HEK293 (cell line): ENCODE measurements around the gene SEMA4D.

Experiments used
- CTCF ChIA-PET: fragments of 350-600 bp; formaldehyde crosslinking; extraction: SDS; loops from one replicate; lab custom pipeline; 2021; ENCODE audit warnings: antibody characterized with exemption; lab: Yijun Ruan, JAX
- POLR2A ChIA-PET: fragments of 300-600 bp; formaldehyde crosslinking; extraction: SDS; loops from one replicate; lab custom pipeline; 2020; ENCODE audit warnings: antibody characterized with exemption, inconsistent platforms; lab: Yijun Ruan, JAX
- H3K27ac ChIP-seq: fragments of 200-500 bp; sonication (Bioruptor generic); 2 replicates; pipeline ENCODE4 v1.5.1; 2014; ENCODE audit warnings: low read depth, low read length, control low read depth, inconsistent platforms; ENCODE audit errors: extremely low read depth
- H3K36me3 ChIP-seq, 2 experiments: fragments of 200-500 bp in 1 of 2; sonication (Bioruptor generic) in 1 of 2; 1 replicate in 1 of 2; 2 replicates in 1 of 2; pipeline ENCODE4 v1.5.1; 2014 to 2017; ENCODE audit warnings: inconsistent platforms in 2 of 2, low read length in 2 of 2; ENCODE audit not compliant: control insufficient read depth in 2 of 2, insufficient read depth in 1 of 2
- H3K4me1 ChIP-seq: fragments of 200-500 bp; sonication (Bioruptor generic); 2 replicates; pipeline ENCODE4 v1.5.1; 2014; ENCODE audit warnings: mild to moderate bottlenecking, low read length, inconsistent platforms; ENCODE audit not compliant: control insufficient read depth, insufficient read depth
- H3K4me3 ChIP-seq: 2 replicates; pipeline ENCODE4 v1.5.1; 2011; ENCODE audit warnings: low read depth, mild to moderate bottlenecking, control low read depth, low read length, moderate library complexity
- H3K9me3 ChIP-seq: fragments of 200-500 bp; sonication (Bioruptor generic); 2 replicates; pipeline ENCODE4 v1.5.1; 2014; ENCODE audit warnings: low read depth, low read length, inconsistent platforms; ENCODE audit not compliant: control insufficient read depth, insufficient read depth
- GLIS1 ChIP-seq: fragments of 450-650 bp; formaldehyde crosslinking; IDR thresholded peaks from 2 replicates; pipeline ENCODE4 v1.5.1; 2016; ENCODE audit warnings: missing biosample characterization, missing genetic modification characterization
- KLF7 ChIP-seq: fragments of 450-650 bp; formaldehyde crosslinking; IDR thresholded peaks from 2 replicates; pipeline ENCODE4 v1.5.1; 2016; ENCODE audit warnings: missing biosample characterization, missing genetic modification characterization, borderline replicate concordance
- OSR2 ChIP-seq: fragments of 450-650 bp; formaldehyde crosslinking; IDR thresholded peaks from 2 replicates; pipeline ENCODE4 v1.5.1; 2016; ENCODE audit warnings: missing biosample characterization, missing genetic modification characterization
- SP3 ChIP-seq: fragments of 450-650 bp; formaldehyde crosslinking; IDR thresholded peaks from 2 replicates; pipeline ENCODE4 v1.5.1; 2016; ENCODE audit warnings: missing biosample characterization, missing genetic modification characterization
- WT1 ChIP-seq: fragments of 450-650 bp; formaldehyde crosslinking; IDR thresholded peaks from 2 replicates; pipeline ENCODE4 v1.5.1; 2016; ENCODE audit warnings: missing biosample characterization, missing genetic modification characterization
- ZEB2 ChIP-seq: fragments of 450-650 bp; formaldehyde crosslinking; IDR thresholded peaks from 2 replicates; pipeline ENCODE4 v1.5.1; 2016; ENCODE audit warnings: missing biosample characterization, missing genetic modification characterization
- ZFP69B ChIP-seq: fragments of 450-650 bp; formaldehyde crosslinking; IDR thresholded peaks from 2 replicates; pipeline ENCODE4 v1.5.1; 2016; ENCODE audit warnings: missing biosample characterization, missing genetic modification characterization
- ZNF138 ChIP-seq: fragments of 450-650 bp; formaldehyde crosslinking; IDR thresholded peaks from 2 replicates; pipeline ENCODE4 v1.5.1; 2016; ENCODE audit warnings: missing biosample characterization, missing genetic modification characterization, borderline replicate concordance
- ZNF19 ChIP-seq: fragments of 450-650 bp; formaldehyde crosslinking; IDR thresholded peaks from 2 replicates; pipeline ENCODE4; 2016; ENCODE audit warnings: missing biosample characterization, missing genetic modification characterization, low read depth
- ZNF350 ChIP-seq: fragments of 450-650 bp; formaldehyde crosslinking; IDR thresholded peaks from 2 replicates; pipeline ENCODE4 v1.5.0; 2017; ENCODE audit warnings: missing biosample characterization, mild to moderate bottlenecking, missing genetic modification characterization
- ZNF558 ChIP-seq: fragments of 450-650 bp; formaldehyde crosslinking; IDR thresholded peaks from 2 replicates; pipeline ENCODE4 v1.5.1; 2016; ENCODE audit warnings: missing biosample characterization, missing genetic modification characterization
- ZNF596 ChIP-seq: fragments of 450-650 bp; IDR thresholded peaks from 2 replicates; pipeline ENCODE4 v1.5.0; 2018; ENCODE audit warnings: missing biosample characterization, mild to moderate bottlenecking, missing genetic modification characterization, moderate library complexity
- ZNF629 ChIP-seq: fragments of 450-650 bp; formaldehyde crosslinking; IDR thresholded peaks from 2 replicates; pipeline ENCODE4 v1.5.1; 2017; ENCODE audit warnings: missing biosample characterization, missing genetic modification characterization
- ZNF658 ChIP-seq: fragments of 450-650 bp; formaldehyde crosslinking; IDR thresholded peaks from 2 replicates; pipeline ENCODE4; 2016; ENCODE audit warnings: missing biosample characterization, missing genetic modification characterization
- ZNF664 ChIP-seq: fragments of 450-650 bp; formaldehyde crosslinking; IDR thresholded peaks from 2 replicates; pipeline ENCODE4 v1.5.1; 2016; ENCODE audit warnings: missing biosample characterization, missing genetic modification characterization
- ZNF707 ChIP-seq: fragments of 450-650 bp; formaldehyde crosslinking; IDR thresholded peaks from 2 replicates; pipeline ENCODE4 v1.5.1; 2016; ENCODE audit warnings: missing biosample characterization, missing genetic modification characterization
- ZNF785 ChIP-seq: fragments of 450-650 bp; formaldehyde crosslinking; IDR thresholded peaks from 2 replicates; pipeline ENCODE4 v1.5.1; 2016; ENCODE audit warnings: missing biosample characterization, missing genetic modification characterization
- TF ChIP-seq, protein P1 (sequence below): fragments of 450-650 bp; formaldehyde crosslinking; IDR thresholded peaks from 2 replicates; pipeline ENCODE4 v1.5.1; 2016; ENCODE audit warnings: missing biosample characterization, missing genetic modification characterization, borderline replicate concordance
- TF ChIP-seq, protein P2 (sequence below): fragments of 450-650 bp; formaldehyde crosslinking; IDR thresholded peaks from 2 replicates; pipeline ENCODE4 v1.5.1; 2016; ENCODE audit warnings: missing biosample characterization, missing genetic modification characterization
- TF ChIP-seq, protein P3 (sequence below): fragments of 450-650 bp; formaldehyde crosslinking; IDR thresholded peaks from 2 replicates; pipeline ENCODE4 v1.5.1; 2016; ENCODE audit warnings: missing biosample characterization, missing genetic modification characterization
- TF ChIP-seq, protein P4 (sequence below): fragments of 450-650 bp; IDR thresholded peaks from 2 replicates; pipeline ENCODE4 v1.5.1; 2018; ENCODE audit warnings: missing biosample characterization, missing genetic modification characterization
- TF ChIP-seq, protein P5 (sequence below): fragments of 450-650 bp; formaldehyde crosslinking; IDR thresholded peaks from 2 replicates; pipeline ENCODE4 v1.5.1; 2016; ENCODE audit warnings: missing biosample characterization, missing genetic modification characterization
- TF ChIP-seq, protein P6 (sequence below): fragments of 450-650 bp; formaldehyde crosslinking; IDR thresholded peaks from 2 replicates; pipeline ENCODE4 v1.5.1; 2017; ENCODE audit warnings: missing biosample characterization, missing genetic modification characterization

Gene SEMA4D

DNA sequence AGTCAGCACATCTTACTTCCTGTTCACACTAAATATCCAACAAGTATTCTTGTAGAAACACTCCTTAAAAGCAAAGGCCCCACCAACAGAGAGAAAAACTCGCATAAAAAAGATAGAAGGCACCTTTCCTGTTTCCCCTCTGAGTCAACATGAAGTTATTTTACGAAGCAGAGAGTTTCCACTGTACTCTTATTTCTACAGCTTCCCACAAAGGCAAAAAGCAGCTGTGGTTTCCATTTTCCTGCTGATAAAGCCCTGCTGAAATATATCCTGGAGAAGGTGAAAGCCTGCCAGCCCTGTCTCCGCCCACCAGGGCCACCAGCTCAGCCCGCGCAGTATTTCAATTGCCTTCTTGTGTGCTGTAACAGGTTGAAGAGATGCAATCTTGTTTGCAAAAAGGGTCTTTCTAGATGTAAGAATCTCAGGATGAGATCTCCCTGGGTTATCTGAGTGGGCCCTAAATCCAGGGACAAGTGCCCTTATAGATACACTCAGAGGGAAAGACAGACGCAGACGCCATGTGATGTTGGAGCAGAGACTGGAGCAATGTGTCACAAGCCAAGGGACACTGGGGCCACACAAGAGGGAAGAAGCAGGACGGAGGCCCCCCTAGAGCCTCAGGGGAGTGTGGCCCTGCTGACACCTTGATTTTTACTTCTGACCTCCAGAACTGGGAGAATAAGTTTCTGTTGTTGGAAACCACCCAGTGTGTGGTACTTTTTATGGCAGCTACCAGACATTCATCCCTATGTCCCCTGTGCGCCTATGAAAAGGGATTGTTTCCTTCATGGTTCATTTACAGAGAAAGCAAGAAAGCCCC, 19.9 kb downstream of the SEMA4D start (continued):
- TF ChIP-seq, protein P1, sequence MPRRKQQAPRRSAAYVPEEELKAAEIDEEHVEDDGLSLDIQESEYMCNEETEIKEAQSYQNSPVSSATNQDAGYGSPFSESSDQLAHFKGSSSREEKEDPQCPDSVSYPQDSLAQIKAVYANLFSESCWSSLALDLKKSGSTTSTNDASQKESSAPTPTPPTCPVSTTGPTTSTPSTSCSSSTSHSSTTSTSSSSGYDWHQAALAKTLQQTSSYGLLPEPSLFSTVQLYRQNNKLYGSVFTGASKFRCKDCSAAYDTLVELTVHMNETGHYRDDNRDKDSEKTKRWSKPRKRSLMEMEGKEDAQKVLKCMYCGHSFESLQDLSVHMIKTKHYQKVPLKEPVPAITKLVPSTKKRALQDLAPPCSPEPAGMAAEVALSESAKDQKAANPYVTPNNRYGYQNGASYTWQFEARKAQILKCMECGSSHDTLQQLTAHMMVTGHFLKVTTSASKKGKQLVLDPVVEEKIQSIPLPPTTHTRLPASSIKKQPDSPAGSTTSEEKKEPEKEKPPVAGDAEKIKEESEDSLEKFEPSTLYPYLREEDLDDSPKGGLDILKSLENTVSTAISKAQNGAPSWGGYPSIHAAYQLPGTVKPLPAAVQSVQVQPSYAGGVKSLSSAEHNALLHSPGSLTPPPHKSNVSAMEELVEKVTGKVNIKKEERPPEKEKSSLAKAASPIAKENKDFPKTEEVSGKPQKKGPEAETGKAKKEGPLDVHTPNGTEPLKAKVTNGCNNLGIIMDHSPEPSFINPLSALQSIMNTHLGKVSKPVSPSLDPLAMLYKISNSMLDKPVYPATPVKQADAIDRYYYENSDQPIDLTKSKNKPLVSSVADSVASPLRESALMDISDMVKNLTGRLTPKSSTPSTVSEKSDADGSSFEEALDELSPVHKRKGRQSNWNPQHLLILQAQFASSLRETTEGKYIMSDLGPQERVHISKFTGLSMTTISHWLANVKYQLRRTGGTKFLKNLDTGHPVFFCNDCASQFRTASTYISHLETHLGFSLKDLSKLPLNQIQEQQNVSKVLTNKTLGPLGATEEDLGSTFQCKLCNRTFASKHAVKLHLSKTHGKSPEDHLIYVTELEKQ (tag by site-specific recombination): no peak
- no peak for TF ChIP-seq ZNF658
- TF ChIP-seq ZFP69B (tag by site-specific recombination): no peak
- no peak for TF ChIP-seq SP3 (tag by site-specific recombination)
- TF ChIP-seq OSR2 (tag by site-specific recombination): no peak
- TF ChIP-seq ZNF350 (tag by site-specific recombination): no peak
- TF ChIP-seq GLIS1 (tag by site-specific recombination): 0 out of 2 replicates have a peak, but pooled peaks have one; percentile 11

DNA sequence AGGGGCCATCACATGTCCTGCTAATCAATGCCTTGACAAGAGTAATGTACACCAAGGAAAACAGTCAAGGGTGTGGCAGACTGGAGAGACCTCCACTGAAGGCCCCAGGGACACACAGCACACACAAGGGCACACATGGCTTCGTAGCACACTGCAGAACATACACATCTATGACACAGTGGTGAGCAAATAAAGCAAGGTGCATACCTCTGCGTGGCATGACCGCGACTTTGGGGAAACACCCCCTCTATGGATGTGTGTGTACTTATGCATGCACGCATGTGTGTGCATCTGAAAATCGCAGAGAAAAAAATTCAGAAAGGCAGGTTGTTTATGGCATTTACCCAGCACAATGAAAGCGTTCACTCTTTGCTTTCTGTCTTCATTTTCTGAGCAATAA, 20.5 kb downstream of the SEMA4D start:
- ChIA-PET POLR2A (no interaction called here), CTCF (interaction anchor here (1.0 kb wide), 1 partner anchor 72 kb away, joined by 3 read pairs; no protein-coding TSS in a partner anchor)
- TF ChIP-seq WT1: no peak
- TF ChIP-seq, protein P2, sequence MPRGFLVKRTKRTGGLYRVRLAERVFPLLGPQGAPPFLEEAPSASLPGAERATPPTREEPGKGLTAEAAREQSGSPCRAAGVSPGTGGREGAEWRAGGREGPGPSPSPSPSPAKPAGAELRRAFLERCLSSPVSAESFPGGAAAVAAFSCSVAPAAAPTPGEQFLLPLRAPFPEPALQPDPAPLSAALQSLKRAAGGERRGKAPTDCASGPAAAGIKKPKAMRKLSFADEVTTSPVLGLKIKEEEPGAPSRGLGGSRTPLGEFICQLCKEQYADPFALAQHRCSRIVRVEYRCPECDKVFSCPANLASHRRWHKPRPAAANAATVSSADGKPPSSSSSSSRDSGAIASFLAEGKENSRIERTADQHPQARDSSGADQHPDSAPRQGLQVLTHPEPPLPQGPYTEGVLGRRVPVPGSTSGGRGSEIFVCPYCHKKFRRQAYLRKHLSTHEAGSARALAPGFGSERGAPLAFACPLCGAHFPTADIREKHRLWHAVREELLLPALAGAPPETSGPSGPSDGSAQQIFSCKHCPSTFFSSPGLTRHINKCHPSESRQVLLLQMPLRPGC: no peak
- TF ChIP-seq ZNF629 (tag by site-specific recombination): no peak
- TF ChIP-seq ZNF558 (tag by site-specific recombination): no peak
- no peak for TF ChIP-seq ZNF707 (tag by site-specific recombination)
- no peak for TF ChIP-seq ZNF664 (tag by site-specific recombination)
- no peak for TF ChIP-seq ZNF785 (tag by site-specific recombination)
- TF ChIP-seq, protein P3, sequence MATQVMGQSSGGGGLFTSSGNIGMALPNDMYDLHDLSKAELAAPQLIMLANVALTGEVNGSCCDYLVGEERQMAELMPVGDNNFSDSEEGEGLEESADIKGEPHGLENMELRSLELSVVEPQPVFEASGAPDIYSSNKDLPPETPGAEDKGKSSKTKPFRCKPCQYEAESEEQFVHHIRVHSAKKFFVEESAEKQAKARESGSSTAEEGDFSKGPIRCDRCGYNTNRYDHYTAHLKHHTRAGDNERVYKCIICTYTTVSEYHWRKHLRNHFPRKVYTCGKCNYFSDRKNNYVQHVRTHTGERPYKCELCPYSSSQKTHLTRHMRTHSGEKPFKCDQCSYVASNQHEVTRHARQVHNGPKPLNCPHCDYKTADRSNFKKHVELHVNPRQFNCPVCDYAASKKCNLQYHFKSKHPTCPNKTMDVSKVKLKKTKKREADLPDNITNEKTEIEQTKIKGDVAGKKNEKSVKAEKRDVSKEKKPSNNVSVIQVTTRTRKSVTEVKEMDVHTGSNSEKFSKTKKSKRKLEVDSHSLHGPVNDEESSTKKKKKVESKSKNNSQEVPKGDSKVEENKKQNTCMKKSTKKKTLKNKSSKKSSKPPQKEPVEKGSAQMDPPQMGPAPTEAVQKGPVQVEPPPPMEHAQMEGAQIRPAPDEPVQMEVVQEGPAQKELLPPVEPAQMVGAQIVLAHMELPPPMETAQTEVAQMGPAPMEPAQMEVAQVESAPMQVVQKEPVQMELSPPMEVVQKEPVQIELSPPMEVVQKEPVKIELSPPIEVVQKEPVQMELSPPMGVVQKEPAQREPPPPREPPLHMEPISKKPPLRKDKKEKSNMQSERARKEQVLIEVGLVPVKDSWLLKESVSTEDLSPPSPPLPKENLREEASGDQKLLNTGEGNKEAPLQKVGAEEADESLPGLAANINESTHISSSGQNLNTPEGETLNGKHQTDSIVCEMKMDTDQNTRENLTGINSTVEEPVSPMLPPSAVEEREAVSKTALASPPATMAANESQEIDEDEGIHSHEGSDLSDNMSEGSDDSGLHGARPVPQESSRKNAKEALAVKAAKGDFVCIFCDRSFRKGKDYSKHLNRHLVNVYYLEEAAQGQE (tag by site-specific recombination): no peak
- TF ChIP-seq ZNF19: no peak
- no peak for TF ChIP-seq ZEB2 (tag by site-specific recombination)
- TF ChIP-seq, protein P4, sequence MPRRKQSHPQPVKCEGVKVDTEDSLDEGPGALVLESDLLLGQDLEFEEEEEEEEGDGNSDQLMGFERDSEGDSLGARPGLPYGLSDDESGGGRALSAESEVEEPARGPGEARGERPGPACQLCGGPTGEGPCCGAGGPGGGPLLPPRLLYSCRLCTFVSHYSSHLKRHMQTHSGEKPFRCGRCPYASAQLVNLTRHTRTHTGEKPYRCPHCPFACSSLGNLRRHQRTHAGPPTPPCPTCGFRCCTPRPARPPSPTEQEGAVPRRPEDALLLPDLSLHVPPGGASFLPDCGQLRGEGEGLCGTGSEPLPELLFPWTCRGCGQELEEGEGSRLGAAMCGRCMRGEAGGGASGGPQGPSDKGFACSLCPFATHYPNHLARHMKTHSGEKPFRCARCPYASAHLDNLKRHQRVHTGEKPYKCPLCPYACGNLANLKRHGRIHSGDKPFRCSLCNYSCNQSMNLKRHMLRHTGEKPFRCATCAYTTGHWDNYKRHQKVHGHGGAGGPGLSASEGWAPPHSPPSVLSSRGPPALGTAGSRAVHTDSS: no peak
- TF ChIP-seq, protein P5, sequence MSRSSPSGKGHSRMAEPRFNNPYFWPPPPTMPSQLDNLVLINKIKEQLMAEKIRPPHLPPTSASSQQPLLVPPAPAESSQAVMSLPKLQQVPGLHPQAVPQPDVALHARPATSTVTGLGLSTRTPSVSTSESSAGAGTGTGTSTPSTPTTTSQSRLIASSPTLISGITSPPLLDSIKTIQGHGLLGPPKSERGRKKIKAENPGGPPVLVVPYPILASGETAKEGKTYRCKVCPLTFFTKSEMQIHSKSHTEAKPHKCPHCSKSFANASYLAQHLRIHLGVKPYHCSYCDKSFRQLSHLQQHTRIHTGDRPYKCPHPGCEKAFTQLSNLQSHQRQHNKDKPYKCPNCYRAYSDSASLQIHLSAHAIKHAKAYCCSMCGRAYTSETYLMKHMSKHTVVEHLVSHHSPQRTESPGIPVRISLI (tag by site-specific recombination): no peak
- no peak for TF ChIP-seq KLF7 (tag by site-specific recombination)
- TF ChIP-seq ZNF138 (tag by site-specific recombination): no peak
- no peak for TF ChIP-seq ZNF596 (tag by site-specific recombination)
- TF ChIP-seq, protein P6, sequence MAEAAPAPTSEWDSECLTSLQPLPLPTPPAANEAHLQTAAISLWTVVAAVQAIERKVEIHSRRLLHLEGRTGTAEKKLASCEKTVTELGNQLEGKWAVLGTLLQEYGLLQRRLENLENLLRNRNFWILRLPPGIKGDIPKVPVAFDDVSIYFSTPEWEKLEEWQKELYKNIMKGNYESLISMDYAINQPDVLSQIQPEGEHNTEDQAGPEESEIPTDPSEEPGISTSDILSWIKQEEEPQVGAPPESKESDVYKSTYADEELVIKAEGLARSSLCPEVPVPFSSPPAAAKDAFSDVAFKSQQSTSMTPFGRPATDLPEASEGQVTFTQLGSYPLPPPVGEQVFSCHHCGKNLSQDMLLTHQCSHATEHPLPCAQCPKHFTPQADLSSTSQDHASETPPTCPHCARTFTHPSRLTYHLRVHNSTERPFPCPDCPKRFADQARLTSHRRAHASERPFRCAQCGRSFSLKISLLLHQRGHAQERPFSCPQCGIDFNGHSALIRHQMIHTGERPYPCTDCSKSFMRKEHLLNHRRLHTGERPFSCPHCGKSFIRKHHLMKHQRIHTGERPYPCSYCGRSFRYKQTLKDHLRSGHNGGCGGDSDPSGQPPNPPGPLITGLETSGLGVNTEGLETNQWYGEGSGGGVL (tag by site-specific recombination): no peak
- peaks cover 0 to 8% of the 10 kb centered on the region in 2 experiments; a peak in 1 of 3 replicates for H3K36me3 ChIP-seq
- no peak overlapping the region for H3K4me3 ChIP-seq
- peaks cover 8% of the 10 kb centered on the region for H3K4me1 ChIP-seq
- no peaks in the 10 kb centered on the region for H3K9me3 ChIP-seq
- H3K27ac ChIP-seq: no peak overlapping the region
